Measurements from ENCODE around the gene HDAC4. TPM values are rescaled to one million over a fixed set of nuclear protein-coding genes. Genes with fewer than 3 reads are reported as not detected.

HDAC4 gene
- total RNA-seq, 4 donors from 2014 or later = 24.8 to 82.9 (median 41.3) TPM

DNA sequence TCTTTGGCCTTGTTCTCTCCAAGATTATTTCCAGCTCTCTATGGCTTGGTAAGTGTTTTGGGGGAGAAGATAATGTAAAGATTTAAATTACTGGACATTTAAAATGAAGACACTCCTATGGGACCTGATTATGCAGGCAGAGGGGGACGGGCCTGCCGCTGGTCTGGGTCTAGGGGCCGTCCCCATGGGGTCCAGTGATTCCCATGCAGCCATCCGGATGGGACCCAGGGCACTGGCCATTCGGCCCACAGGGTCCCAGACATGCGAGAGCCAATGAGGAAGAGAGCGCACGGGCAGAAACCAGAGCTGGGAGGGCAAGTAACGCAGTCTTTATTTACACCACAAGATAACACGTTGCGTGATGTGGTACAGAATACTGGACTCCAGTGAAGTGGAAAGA, 353.0 kb downstream of the HDAC4 start:
- TF ChIP-seq, protein P1, sequence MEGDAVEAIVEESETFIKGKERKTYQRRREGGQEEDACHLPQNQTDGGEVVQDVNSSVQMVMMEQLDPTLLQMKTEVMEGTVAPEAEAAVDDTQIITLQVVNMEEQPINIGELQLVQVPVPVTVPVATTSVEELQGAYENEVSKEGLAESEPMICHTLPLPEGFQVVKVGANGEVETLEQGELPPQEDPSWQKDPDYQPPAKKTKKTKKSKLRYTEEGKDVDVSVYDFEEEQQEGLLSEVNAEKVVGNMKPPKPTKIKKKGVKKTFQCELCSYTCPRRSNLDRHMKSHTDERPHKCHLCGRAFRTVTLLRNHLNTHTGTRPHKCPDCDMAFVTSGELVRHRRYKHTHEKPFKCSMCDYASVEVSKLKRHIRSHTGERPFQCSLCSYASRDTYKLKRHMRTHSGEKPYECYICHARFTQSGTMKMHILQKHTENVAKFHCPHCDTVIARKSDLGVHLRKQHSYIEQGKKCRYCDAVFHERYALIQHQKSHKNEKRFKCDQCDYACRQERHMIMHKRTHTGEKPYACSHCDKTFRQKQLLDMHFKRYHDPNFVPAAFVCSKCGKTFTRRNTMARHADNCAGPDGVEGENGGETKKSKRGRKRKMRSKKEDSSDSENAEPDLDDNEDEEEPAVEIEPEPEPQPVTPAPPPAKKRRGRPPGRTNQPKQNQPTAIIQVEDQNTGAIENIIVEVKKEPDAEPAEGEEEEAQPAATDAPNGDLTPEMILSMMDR (IDR thresholded peaks at IDR 0.05; ENCODE audit: low read depth) = no peak

DNA sequence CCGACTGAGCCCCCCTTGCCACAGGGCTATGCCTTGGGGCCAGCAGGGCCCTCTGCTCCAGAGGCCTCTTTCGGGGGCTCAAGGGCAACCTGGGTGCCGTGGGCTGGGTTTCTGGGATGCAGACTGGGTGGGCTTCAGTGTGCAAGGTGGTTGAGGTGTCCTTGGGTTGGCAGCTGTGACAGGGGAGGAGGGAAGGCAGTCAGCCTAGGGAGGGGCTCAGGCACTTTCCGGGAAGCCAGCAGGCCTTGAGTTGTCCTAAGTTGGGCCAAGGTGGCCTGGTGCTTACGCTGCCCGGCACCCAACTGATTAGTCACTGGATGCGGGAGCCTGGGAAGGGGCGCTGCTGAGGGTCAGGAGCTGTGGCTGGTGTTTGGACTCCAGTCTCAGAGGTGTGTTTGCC, 353.4 kb downstream of the HDAC4 start:
- TF ChIP-seq, protein P1 (IDR thresholded peaks at IDR 0.05; ENCODE audit: low read depth) = no peak

DNA sequence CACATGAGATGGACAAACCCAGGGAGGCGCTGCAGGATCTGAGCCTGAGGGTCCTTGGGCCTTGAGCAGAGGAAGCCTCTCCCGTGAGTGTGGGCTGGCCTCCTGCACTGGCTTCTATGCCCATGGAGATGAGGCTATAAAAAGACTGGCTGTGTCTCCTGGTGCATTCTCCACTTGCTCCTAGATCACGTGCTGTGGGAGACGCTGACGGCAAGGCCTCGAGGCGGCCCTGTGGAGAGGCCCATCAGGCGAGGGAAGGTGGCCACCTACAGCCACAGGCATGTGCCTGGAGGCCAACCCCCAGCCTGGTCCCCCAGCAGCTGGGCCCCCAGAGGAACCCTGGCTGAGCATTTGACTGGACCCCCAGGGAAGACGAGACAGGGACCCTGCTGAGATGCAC, 354.0 kb downstream of the HDAC4 start:
- TF ChIP-seq, protein P1 (IDR thresholded peaks at IDR 0.05; ENCODE audit: low read depth) = no peak

DNA sequence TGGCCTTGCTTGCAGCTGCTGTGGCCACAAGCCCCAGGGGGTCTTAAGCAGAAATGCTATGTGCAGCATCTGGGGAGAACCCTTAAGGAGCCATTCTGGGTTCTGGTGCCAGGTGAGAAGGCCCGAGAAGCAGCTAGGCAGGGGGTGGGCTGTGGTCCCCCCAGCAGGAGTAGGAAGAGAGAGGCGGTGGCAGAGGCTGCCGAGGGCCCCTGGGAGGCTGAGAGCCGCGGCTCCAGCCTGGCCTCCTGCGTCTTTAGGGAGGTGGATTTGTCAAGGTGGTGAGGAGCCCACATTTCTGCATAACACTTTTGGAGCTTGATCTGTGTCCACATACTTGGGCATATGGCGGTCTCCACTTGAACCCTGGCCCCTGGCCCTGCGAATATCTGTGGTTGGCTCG, 356.5 kb downstream of the HDAC4 start:
- TF ChIP-seq, protein P1 (IDR thresholded peaks at IDR 0.05; ENCODE audit: low read depth) = no peak

DNA sequence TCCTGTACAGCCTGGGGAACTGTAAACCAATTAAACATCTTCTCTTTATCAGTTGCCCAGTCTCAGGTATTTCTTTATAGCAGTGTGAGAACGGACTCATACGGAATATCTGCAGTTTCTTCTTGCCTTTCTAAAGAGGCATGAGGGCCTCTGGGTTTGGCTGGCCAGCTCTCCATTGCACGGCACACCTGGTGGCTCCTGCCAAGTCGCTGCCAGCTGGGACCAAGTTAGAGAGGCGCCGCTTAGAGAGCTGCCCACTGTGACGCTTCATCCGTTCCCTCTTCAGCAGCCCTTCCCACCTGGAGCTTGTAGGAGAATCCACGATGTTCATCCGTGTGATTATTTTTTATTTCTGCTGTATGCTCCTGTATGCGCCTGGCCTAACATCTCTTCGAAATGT, 357.5 kb downstream of the HDAC4 start:
- TF ChIP-seq, protein P1 (IDR thresholded peaks at IDR 0.05; ENCODE audit: low read depth) = no peak

DNA sequence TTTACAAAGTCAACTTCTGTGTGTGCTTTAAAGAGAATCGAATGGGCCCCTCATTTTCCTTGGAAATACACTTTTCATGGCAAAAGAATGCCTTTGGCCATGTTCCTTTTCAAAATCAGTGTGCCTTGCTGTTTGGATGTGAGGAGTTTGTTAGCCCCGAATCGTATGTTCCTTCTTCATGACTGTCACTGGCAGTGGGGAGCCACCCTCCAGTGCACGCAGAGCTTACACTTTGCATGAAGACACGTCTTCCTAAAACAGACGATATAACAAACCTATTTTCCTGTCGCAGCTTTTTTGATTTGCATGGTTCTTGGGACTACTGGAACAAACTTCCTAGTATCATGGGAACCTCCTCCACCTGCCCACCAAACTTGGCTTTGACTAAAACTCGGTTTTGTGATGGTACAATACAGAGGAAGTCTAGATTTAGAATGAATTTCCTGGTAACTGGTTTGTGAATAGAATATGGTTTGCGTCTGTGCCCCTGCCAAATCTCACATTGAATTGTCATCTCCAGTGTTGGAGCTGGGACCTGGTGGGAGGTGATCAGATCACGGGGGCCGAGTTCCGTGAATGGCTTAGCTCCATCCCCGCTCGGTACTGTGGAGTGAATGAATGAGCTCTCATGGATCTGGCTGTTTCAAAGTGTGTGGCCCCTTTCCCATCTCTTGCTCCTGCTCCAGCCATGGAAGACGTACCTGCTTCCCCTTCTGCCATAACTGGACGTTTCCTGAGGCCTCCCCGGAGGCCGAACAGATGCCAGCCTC, 358.1 kb downstream of the HDAC4 start:
- TF ChIP-seq, protein P1 (IDR thresholded peaks at IDR 0.05; ENCODE audit: low read depth) = no peak

DNA sequence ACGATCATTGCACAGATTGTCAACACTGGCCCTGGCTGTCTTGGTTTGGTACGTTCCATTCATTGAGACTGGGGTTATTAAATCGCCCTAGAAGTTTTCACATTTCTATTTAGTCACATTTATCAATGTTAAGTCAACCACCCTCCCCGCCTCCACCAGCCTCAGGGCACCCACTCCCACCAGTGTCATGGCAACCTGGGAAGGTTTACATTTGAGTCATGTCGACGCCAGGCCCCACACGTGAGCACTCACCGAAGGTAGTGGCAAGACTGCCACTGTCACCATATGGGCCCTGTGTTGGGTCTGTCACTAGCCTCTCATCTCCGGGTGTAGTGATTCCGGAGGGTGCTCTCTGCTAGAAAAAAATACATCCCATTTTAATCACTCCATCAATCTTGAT, 358.8 kb downstream of the HDAC4 start:
- TF ChIP-seq, protein P1 (IDR thresholded peaks at IDR 0.05; ENCODE audit: low read depth) = no peak

Data from subcutaneous adipose tissue (tissue), 4 donors.